SU-DHL-6 (cell line): ENCODE results near the gene GHR.

ENCODE experiments used
- H2AFZ ChIP-seq: fragments of 200-600 bp; sonication (generic); 2 replicates; pipeline ENCODE4 v1.6.1; 2014; ENCODE audit warnings: low read depth, mild to moderate bottlenecking, moderate library complexity, mixed read lengths, antibody characterized with exemption, low read length; ENCODE audit not compliant: severe bottlenecking
- H3F3A ChIP-seq: fragments of 200-600 bp; shearing (Covaris generic); 2 replicates; pipeline ENCODE4 v1.6.0; 2016; ENCODE audit warnings: antibody characterized with exemption, mild to moderate bottlenecking; ENCODE audit not compliant: insufficient read depth
- H3K27ac ChIP-seq: fragments of 200-600 bp; sonication (generic); 2 replicates; pipeline ENCODE4 v1.5.1; 2016; ENCODE audit warnings: low read depth, mild to moderate bottlenecking, low read length, moderate library complexity, mixed read lengths
- H3K27me3 ChIP-seq: fragments of 200-600 bp; sonication (generic), shearing (Covaris generic); 2 replicates; pipeline ENCODE4 v1.6.0; 2014; ENCODE audit warnings: mild to moderate bottlenecking, low read length
- H3K36me3 ChIP-seq: fragments of 200-600 bp; sonication (generic); 2 replicates; pipeline ENCODE4 v1.6.1; 2014; ENCODE audit warnings: mild to moderate bottlenecking, low read length, mixed read lengths
- H3K4me2 ChIP-seq: fragments of 300-600, 200-600 bp; shearing (Covaris generic), sonication (generic); 2 replicates; pipeline ENCODE4 v1.6.0; 2014; ENCODE audit warnings: low read length, low read depth, mild to moderate bottlenecking; ENCODE audit not compliant: poor library complexity, severe bottlenecking
- H3K4me3 ChIP-seq: fragments of 200-600 bp; sonication (generic); 2 replicates; pipeline ENCODE4 v1.5.1; 2014; ENCODE audit warnings: antibody characterized with exemption, low read length, mild to moderate bottlenecking, mixed read lengths; ENCODE audit not compliant: insufficient read depth, poor library complexity, severe bottlenecking
- H3K79me2 ChIP-seq: fragments of 200-600 bp; sonication (generic); 2 replicates; pipeline ENCODE4 v1.6.1; 2014; ENCODE audit warnings: mild to moderate bottlenecking, low read length, moderate library complexity; ENCODE audit not compliant: insufficient read depth
- H3K9ac ChIP-seq: fragments of 200-600 bp; sonication (generic); 2 replicates; pipeline ENCODE4 v1.7.0; 2014; ENCODE audit warnings: mild to moderate bottlenecking, low read length
- H3K9me2 ChIP-seq: fragments of 200-600 bp; sonication (generic); replicated peaks from 2 replicates; pipeline ENCODE4 v1.6.1; 2014; ENCODE audit warnings: low read length; ENCODE audit not compliant: insufficient read depth
- H3K9me3 ChIP-seq: fragments of 200-600 bp; sonication (generic); 2 replicates; pipeline ENCODE4 v1.6.1; 2014; ENCODE audit warnings: low read length, mixed read lengths; ENCODE audit not compliant: insufficient read depth
- H4K20me1 ChIP-seq: fragments of 200-600 bp; sonication (generic); 2 replicates; pipeline ENCODE4 v1.6.1; 2014; ENCODE audit warnings: low read depth, mild to moderate bottlenecking, antibody characterized with exemption, low read length, moderate library complexity, mixed read lengths
- EZH2phosphoT487 ChIP-seq: fragments of 200-600 bp; sonication (generic), shearing (Covaris generic); conservative IDR thresholded peaks from 2 replicates; pipeline ENCODE4 v1.6.1; 2018; ENCODE audit warnings: mild to moderate bottlenecking, antibody characterized with exemption, low read length, moderate library complexity, mixed read lengths
- TF ChIP-seq, protein P1 (sequence below): fragments of 200-600 bp; sonication (generic); IDR thresholded peaks from one replicate; pipeline ENCODE4 v1.5.1; 2017; ENCODE audit warnings: antibody characterized with exemption, mild to moderate bottlenecking, low read length, moderate library complexity; ENCODE audit not compliant: insufficient read depth, poor library complexity, severe bottlenecking

Gene GHR

DNA sequence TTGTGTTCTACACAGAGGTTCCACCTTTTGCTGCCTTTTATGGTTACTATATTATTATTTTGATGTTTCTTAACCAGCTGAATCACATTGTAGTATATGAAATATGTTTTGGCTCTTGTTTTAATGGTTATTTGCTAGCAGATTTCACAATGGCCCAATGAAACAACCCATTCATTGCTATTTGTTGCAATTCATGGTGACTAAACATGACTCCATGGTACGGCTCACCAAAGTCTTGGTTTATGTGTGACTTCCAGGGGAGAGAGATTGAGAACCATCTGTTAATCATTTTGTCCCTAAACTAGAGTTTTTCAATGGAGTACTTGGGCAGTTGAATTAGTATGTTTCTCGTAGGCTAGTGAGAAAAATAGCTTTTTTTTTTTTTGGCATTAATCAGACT, 108.4 kb downstream of the GHR start:
- no peak overlapping the region for H3K4me2 ChIP-seq
- H3K9me2 ChIP-seq: no peaks in the 10 kb centered on the region
- no peak overlapping the region for H3K4me3 ChIP-seq
- no peak overlapping the region for H2AFZ ChIP-seq
- no peaks in the 10 kb centered on the region for H3K36me3 ChIP-seq
- H3K9ac ChIP-seq: no peak overlapping the region
- H3K27me3 ChIP-seq: no peaks in the 10 kb centered on the region
- H4K20me1 ChIP-seq: no peaks in the 10 kb centered on the region
- H3F3A ChIP-seq: no peaks in the 10 kb centered on the region
- TF ChIP-seq, protein P1, sequence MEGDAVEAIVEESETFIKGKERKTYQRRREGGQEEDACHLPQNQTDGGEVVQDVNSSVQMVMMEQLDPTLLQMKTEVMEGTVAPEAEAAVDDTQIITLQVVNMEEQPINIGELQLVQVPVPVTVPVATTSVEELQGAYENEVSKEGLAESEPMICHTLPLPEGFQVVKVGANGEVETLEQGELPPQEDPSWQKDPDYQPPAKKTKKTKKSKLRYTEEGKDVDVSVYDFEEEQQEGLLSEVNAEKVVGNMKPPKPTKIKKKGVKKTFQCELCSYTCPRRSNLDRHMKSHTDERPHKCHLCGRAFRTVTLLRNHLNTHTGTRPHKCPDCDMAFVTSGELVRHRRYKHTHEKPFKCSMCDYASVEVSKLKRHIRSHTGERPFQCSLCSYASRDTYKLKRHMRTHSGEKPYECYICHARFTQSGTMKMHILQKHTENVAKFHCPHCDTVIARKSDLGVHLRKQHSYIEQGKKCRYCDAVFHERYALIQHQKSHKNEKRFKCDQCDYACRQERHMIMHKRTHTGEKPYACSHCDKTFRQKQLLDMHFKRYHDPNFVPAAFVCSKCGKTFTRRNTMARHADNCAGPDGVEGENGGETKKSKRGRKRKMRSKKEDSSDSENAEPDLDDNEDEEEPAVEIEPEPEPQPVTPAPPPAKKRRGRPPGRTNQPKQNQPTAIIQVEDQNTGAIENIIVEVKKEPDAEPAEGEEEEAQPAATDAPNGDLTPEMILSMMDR: no peak
- no peak for TF ChIP-seq EZH2phosphoT487
- H3K79me2 ChIP-seq: no peaks in the 10 kb centered on the region
- no peak overlapping the region for H3K27ac ChIP-seq
- H3K9me3 ChIP-seq: no peaks in the 10 kb centered on the region

DNA sequence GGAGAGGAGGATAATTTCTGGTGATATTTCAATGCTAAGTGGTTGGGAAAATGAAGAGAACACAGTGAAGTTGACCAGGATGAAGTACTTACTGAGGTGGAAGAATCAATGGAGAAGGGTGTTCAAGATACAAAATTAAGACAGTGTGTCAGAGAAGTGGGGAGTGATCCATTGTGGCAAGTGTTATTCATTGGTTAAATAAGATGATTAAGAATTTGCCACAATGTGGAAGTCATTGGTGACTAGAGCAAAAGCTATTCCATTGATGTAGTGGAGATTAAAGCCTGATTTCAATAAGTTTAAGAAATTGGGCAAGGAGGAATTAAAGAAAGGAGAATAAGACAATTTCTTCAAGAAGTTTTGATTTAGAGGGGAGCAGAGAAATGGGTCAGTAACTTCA, 118.9 kb downstream of the GHR start:
- Histone ChIP-seq H3K79me2 (no peaks in the 10 kb centered on the region), H3K27me3 (no peaks in the 10 kb centered on the region), H3K36me3 (no peaks in the 10 kb centered on the region), H3K27ac (no peak overlapping the region), H3K9me3 (no peaks in the 10 kb centered on the region), H4K20me1 (no peaks in the 10 kb centered on the region), H2AFZ (no peak overlapping the region), H3F3A (no peaks in the 10 kb centered on the region), H3K9ac (no peak overlapping the region), H3K4me3 (no peak overlapping the region), H3K9me2 (no peaks in the 10 kb centered on the region), H3K4me2 (no peak overlapping the region)
- TF ChIP-seq, protein P1: no peak

DNA sequence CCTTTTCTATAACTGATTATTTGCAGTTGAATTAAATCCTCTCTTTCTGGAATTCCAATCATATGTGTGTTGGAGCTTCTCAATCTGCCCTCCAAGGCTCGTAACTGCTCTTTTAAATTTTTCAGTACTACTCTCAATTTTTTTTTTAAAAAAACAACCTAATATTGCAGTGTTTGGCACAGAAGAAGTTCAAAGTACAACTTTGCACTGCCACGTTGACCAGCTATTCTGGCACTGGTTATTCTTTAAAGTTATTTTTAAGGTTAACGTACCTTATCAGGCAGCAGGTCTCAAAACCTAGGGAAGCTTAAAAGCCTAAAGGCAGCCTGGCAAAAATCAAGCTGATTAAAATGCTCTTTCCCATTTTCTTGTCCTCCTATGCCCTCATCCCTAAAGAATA, 120.5 kb downstream of the GHR start:
- no peaks in the 10 kb centered on the region for H3K9me3 ChIP-seq

More for the DNA sequence above, 120.5 kb downstream of the GHR start:
- no peak overlapping the region for H3K4me2 ChIP-seq
- H3K9me2 ChIP-seq: no peaks in the 10 kb centered on the region
- no peaks in the 10 kb centered on the region for H4K20me1 ChIP-seq
- no peaks in the 10 kb centered on the region for H3K27me3 ChIP-seq
- H3K9ac ChIP-seq: no peak overlapping the region
- H3K4me3 ChIP-seq: no peak overlapping the region
- H3F3A ChIP-seq: no peaks in the 10 kb centered on the region
- no peak overlapping the region for H3K27ac ChIP-seq
- TF ChIP-seq, protein P1: no peak
- no peak for TF ChIP-seq EZH2phosphoT487
- H2AFZ ChIP-seq: no peak overlapping the region
- H3K79me2 ChIP-seq: no peaks in the 10 kb centered on the region
- H3K36me3 ChIP-seq: no peaks in the 10 kb centered on the region
